ENCODE measurements around the gene PGBD1. TPM values are rescaled to one million over a fixed set of nuclear protein-coding genes. Genes with fewer than 3 reads are reported as not detected.

Gene PGBD1
- total RNA-seq, 1 experiment from 2014 or later: 9.0 TPM

- DNase-seq (no peak), ATAC-seq (no peak)
- H3K27me3 ChIP-seq (ENCODE audit: low read length): no peaks in the 10 kb centered on the region
- H3K4me3 ChIP-seq (ENCODE audit: low read length): no peak overlapping the region
- H3K9me3 ChIP-seq (ENCODE audit: low read length): peaks cover 23% of the 10 kb centered on the region
- no peaks in the 10 kb centered on the region for H3K4me1 ChIP-seq (ENCODE audit: insufficient read depth, low read length)
- peaks cover 21% of the 10 kb centered on the region for H3K36me3 ChIP-seq (ENCODE audit: low read depth, low read length)
- no peak overlapping the region for H2AFZ ChIP-seq (ENCODE audit: low read length)
- no TSS peak for BruUV-seq (replicated peaks)
- H3K79me2 ChIP-seq (ENCODE audit: low read length): no peaks in the 10 kb centered on the region
- POLR2A ChIA-PET (ENCODE audit: unreplicated experiment): no interaction called here
- H3F3A ChIP-seq (ENCODE audit: low read length, unreplicated experiment): no peaks in the 10 kb centered on the region
- H3K4me2 ChIP-seq (ENCODE audit: low read length): no peak overlapping the region
- no peak overlapping the region for H3K27ac ChIP-seq (ENCODE audit: low read length)
- no peak overlapping the region for H3K9ac ChIP-seq (ENCODE audit: low read length)
- CTCF ChIA-PET: no interaction called here
- no peaks in the 10 kb centered on the region for H3K9me2 ChIP-seq (replicated peaks; ENCODE audit: low read length)
- no peak for TF ChIP-seq EZH2phosphoT487 (IDR thresholded peaks at IDR 0.05; ENCODE audit: borderline replicate concordance, low read length)
- no peak for TF ChIP-seq EZH2 (IDR thresholded peaks at IDR 0.05; ENCODE audit: low read length, unreplicated experiment)
- TF ChIP-seq, protein P1, sequence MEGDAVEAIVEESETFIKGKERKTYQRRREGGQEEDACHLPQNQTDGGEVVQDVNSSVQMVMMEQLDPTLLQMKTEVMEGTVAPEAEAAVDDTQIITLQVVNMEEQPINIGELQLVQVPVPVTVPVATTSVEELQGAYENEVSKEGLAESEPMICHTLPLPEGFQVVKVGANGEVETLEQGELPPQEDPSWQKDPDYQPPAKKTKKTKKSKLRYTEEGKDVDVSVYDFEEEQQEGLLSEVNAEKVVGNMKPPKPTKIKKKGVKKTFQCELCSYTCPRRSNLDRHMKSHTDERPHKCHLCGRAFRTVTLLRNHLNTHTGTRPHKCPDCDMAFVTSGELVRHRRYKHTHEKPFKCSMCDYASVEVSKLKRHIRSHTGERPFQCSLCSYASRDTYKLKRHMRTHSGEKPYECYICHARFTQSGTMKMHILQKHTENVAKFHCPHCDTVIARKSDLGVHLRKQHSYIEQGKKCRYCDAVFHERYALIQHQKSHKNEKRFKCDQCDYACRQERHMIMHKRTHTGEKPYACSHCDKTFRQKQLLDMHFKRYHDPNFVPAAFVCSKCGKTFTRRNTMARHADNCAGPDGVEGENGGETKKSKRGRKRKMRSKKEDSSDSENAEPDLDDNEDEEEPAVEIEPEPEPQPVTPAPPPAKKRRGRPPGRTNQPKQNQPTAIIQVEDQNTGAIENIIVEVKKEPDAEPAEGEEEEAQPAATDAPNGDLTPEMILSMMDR (conservative IDR thresholded peaks at IDR 0.05; ENCODE audit: low read depth, low read length): no peak
- no peaks in the 10 kb centered on the region for H4K20me1 ChIP-seq (ENCODE audit: low read length)
- intact Hi-C loops (cut with micrococcal nuclease): no loop called here
Measured at GRCh38 chr6:28322661-28323060, 41.3 kb downstream of the PGBD1 start.

- H3K4me3 ChIP-seq (ENCODE audit: low read length): no peak overlapping the region
- H3K36me3 ChIP-seq (ENCODE audit: low read depth, low read length): peaks cover 22% of the 10 kb centered on the region
- no peaks in the 10 kb centered on the region for H3K9me2 ChIP-seq (replicated peaks; ENCODE audit: low read length)
- no peak overlapping the region for H3K9ac ChIP-seq (ENCODE audit: low read length)
- DNase-seq (no peak), ATAC-seq (no peak)
- TF ChIP-seq, protein P1 (conservative IDR thresholded peaks at IDR 0.05; ENCODE audit: low read depth, low read length): no peak
- TF ChIP-seq EZH2phosphoT487 (IDR thresholded peaks at IDR 0.05; ENCODE audit: borderline replicate concordance, low read length) (no peak), EZH2 (IDR thresholded peaks at IDR 0.05; ENCODE audit: low read length, unreplicated experiment) (no peak)
- intact Hi-C loops (cut with micrococcal nuclease): no loop called here
- ChIA-PET POLR2A (ENCODE audit: unreplicated experiment) (no interaction called here), CTCF (no interaction called here)
- no TSS peak for BruUV-seq (replicated peaks)
- no peaks in the 10 kb centered on the region for H3K4me1 ChIP-seq (ENCODE audit: insufficient read depth, low read length)
- peaks cover 23% of the 10 kb centered on the region for H3K9me3 ChIP-seq (ENCODE audit: low read length)
- no peaks in the 10 kb centered on the region for H3K27me3 ChIP-seq (ENCODE audit: low read length)
- H3K27ac ChIP-seq (ENCODE audit: low read length): no peak overlapping the region
- H3K79me2 ChIP-seq (ENCODE audit: low read length): no peaks in the 10 kb centered on the region
- no peaks in the 10 kb centered on the region for H4K20me1 ChIP-seq (ENCODE audit: low read length)
- H2AFZ ChIP-seq (ENCODE audit: low read length): no peak overlapping the region
- no peak overlapping the region for H3K4me2 ChIP-seq (ENCODE audit: low read length)
- no peaks in the 10 kb centered on the region for H3F3A ChIP-seq (ENCODE audit: low read length, unreplicated experiment)
Measured at GRCh38 chr6:28323813-28324424, 42.5 kb downstream of the PGBD1 start.

GRCh38 chr6:28326371-28326948 lies 45.1 kb downstream of the PGBD1 start:
- H4K20me1 ChIP-seq (ENCODE audit: low read length): no peaks in the 10 kb centered on the region
- ATAC-seq (no peak), DNase-seq (no peak)
- ChIA-PET POLR2A (ENCODE audit: unreplicated experiment) (no interaction called here), CTCF (no interaction called here)
- no TSS peak for BruUV-seq (replicated peaks)
- H3K36me3 ChIP-seq (ENCODE audit: low read depth, low read length): peaks cover 26% of the 10 kb centered on the region
- no peak overlapping the region for H3K9ac ChIP-seq (ENCODE audit: low read length)
- H3K4me1 ChIP-seq (ENCODE audit: insufficient read depth, low read length): no peaks in the 10 kb centered on the region
- H3K27ac ChIP-seq (ENCODE audit: low read length): no peak overlapping the region
- peaks cover 23% of the 10 kb centered on the region for H3K9me3 ChIP-seq (ENCODE audit: low read length)
- no peak overlapping the region for H2AFZ ChIP-seq (ENCODE audit: low read length)
- H3K79me2 ChIP-seq (ENCODE audit: low read length): no peaks in the 10 kb centered on the region
- H3K9me2 ChIP-seq (replicated peaks; ENCODE audit: low read length): no peaks in the 10 kb centered on the region
- TF ChIP-seq EZH2phosphoT487 (IDR thresholded peaks at IDR 0.05; ENCODE audit: borderline replicate concordance, low read length) (no peak), EZH2 (IDR thresholded peaks at IDR 0.05; ENCODE audit: low read length, unreplicated experiment) (no peak)
- TF ChIP-seq, protein P1 (conservative IDR thresholded peaks at IDR 0.05; ENCODE audit: low read depth, low read length): no peak
- H3F3A ChIP-seq (ENCODE audit: low read length, unreplicated experiment): no peaks in the 10 kb centered on the region
- no peak overlapping the region for H3K4me3 ChIP-seq (ENCODE audit: low read length)
- H3K27me3 ChIP-seq (ENCODE audit: low read length): no peaks in the 10 kb centered on the region
- intact Hi-C loops (cut with micrococcal nuclease): no loop called here
- no peak overlapping the region for H3K4me2 ChIP-seq (ENCODE audit: low read length)
